Ovary (tissue), 9 donors: ENCODE data around the gene SPATA12. TPM values are rescaled to one million over a fixed set of nuclear protein-coding genes. Genes with fewer than 3 reads are reported as not detected.

ENCODE experiments used
- DNase-seq, 5 donors: peaks; one replicate each; pipeline ENCODE4 v3.0.0-alpha.2; 2019 to 2020
- H3K27ac ChIP-seq, 2 donors: fragments of 200-600 bp; one replicate each; pipeline versions ENCODE4 v1.5.1 to v1.8.0; 2019 to 2022
- H3K27me3 ChIP-seq: fragments of 200-600 bp; one replicate; pipeline ENCODE4 v1.8.0; 2022
- H3K36me3 ChIP-seq: fragments of 200-600 bp; sonication (generic); one replicate; pipeline ENCODE4 v1.5.1; 2019
- H3K4me1 ChIP-seq: one replicate; pipeline ENCODE4 v1.8.1; 2013; ENCODE audit warnings: mild to moderate bottlenecking, moderate library complexity; ENCODE audit not compliant: insufficient read depth
- H3K4me3 ChIP-seq: fragments of 200-600 bp; sonication (generic); one replicate; pipeline ENCODE4 v1.5.1; 2017
- H3K9me3 ChIP-seq, 2 donors: fragments of 200-600 bp in 1 of 2; sonication (generic) in 1 of 2; one replicate each; pipeline versions ENCODE4 v1.5.1 to v1.8.1; 2013 to 2019; ENCODE audit warnings: mild to moderate bottlenecking in 1 of 2, moderate library complexity in 1 of 2
- CTCF ChIP-seq, 3 donors: fragments of 450-650 bp in 2 of 3; fragments of 200-600 bp in 1 of 3; IDR thresholded peaks; one replicate each; pipeline versions ENCODE4 v1.5.1 to v1.8.0; 2016 to 2022; ENCODE audit warnings: antibody characterized with exemption in 3 of 3, mild to moderate bottlenecking in 1 of 3
- EP300 ChIP-seq: sonication (generic); formaldehyde crosslinking; IDR thresholded peaks from one replicate; pipeline ENCODE4 v1.6.1; 2017; ENCODE audit warnings: antibody characterized with exemption
- POLR2A ChIP-seq: fragments of 450-650 bp; IDR thresholded peaks from one replicate; pipeline ENCODE4 v1.6.1; 2017; ENCODE audit warnings: antibody characterized with exemption, mild to moderate bottlenecking, moderate library complexity
- WGBS, 3 donors: extraction: QIAGEN DNeasy Blood & Tissue Kit in 1 of 3; methylation state at CpG; one replicate each; pipeline versions ENCODE4 v1.1.5 to v1.1.7; 2013 to 2017; 5-methylcytosine and 5-hydroxymethylcytosine counted together
- intact Hi-C, 4 donors: fragments of 100-400 bp; cut with DNase I; formaldehyde crosslinking; loops; one replicate each; pipeline versions ENCODE4 v1.11.0 to v1.15.1; 2022 to 2023
- polyA plus RNA-seq, 2 donors: library from polyadenylated mRNA; stranded (reverse); fragments of 200-250 nt in 1 of 2; fragments of 350-450 nt in 1 of 2; fragmentation: Illumina TruSeq in 1 of 2; extraction: RNeasy Lipid Tissue Mini Kit (QIAGEN cat#74804) in 1 of 2; gene quantifications; one replicate each; pipeline ENCODE4 v1.2.3, GENCODE V29; 2013 to 2014
- total RNA-seq, 7 donors: library from RNA; depleted of rRNA in 2 of 7; stranded (reverse); fragments of >200 nt in 2 of 7; fragmentation: NEBNext Ultra II Directional in 3 of 7; extraction: Animal tissue kit (Norgen Biotek cat#: 25700) in 3 of 7; gene quantifications; one replicate each; pipeline versions ENCODE4 v1.1.0 to v1.2.4, GENCODE V29; 2016 to 2023
- donor health status: DM: no; HTN: no; CAD: no; lungs with moderate emphysema.
- donor health status: DM: no; HTN: no; CAD: no.
- donor health status: Bipolar disorder and iron deficiency.
- donor health status: DM: yes; HTN: yes; CAD: no.
- donor health status: DM: no; HTN: no; CAD: no.
- donor health status: DM: yes; HTN: yes; CAD: no.

Gene SPATA12
- total and polyA plus RNA-seq, 9 donors = 0.02 to 0.12 (median 0.10) TPM; not detected in 5

- no peak overlapping the region for H3K27ac ChIP-seq
- TF ChIP-seq CTCF (IDR thresholded peaks at IDR 0.05) (no peak), POLR2A (no peak), EP300 (no peak)
- H3K4me3 ChIP-seq = no peak overlapping the region
- DNase-seq = no peak
- no peaks in the 10 kb centered on the region for H3K4me1 ChIP-seq
- intact Hi-C loops = no loop called here
- H3K27me3 ChIP-seq = no peaks in the 10 kb centered on the region
- no peaks in the 10 kb centered on the region for H3K36me3 ChIP-seq
- WGBS, 3 donors = 89 to 97% (median 94%) methylated on average over 3 of the region's 3 CpGs
- H3K9me3 ChIP-seq = no peaks in the 10 kb centered on the region
Observed at GRCh38 chr3:57116501-57116900, 56.0 kb downstream of the SPATA12 start.

- no peak for DNase-seq
- no peak for TF ChIP-seq EP300
- no peak for TF ChIP-seq POLR2A
- TF ChIP-seq CTCF (IDR thresholded peaks at IDR 0.05) = no peak
- H3K4me3 ChIP-seq = no peak overlapping the region
- H3K4me1 ChIP-seq = no peaks in the 10 kb centered on the region
- no peaks in the 10 kb centered on the region for H3K9me3 ChIP-seq
- WGBS, 3 donors = 59 to 70% (median 63%) methylated on average over 3 of the region's 3 CpGs
- H3K36me3 ChIP-seq = no peaks in the 10 kb centered on the region
- no peaks in the 10 kb centered on the region for H3K27me3 ChIP-seq
- intact Hi-C loops = no loop called here
- no peak overlapping the region for H3K27ac ChIP-seq
Observed at GRCh38 chr3:57118254-57118653, 57.8 kb downstream of the SPATA12 start.

DNA sequence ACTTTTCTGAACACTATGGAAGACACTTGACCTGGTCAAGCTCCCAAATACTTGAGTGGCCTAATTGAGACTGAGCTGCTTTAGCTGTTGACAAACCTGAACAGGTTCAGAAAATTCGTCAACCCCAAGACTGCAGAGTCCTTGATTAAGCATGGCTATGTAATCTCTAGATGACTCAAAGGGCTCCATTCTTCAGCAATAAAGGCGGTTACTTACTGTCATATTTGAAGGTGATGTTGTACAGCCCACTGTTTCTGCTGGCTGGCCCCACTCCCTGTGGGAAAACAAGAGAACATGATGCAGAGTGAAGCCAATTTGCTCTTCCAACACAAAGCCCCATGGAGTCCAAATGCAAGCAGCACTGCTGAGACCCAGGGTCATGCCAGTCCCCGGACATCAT, 59.6 kb downstream of the SPATA12 start:
- Histone ChIP-seq H3K4me3 (no peak overlapping the region), H3K9me3 (no peaks in the 10 kb centered on the region), H3K4me1 (no peaks in the 10 kb centered on the region), H3K27ac (no peak overlapping the region), H3K27me3 (no peaks in the 10 kb centered on the region), H3K36me3 (no peaks in the 10 kb centered on the region)
- TF ChIP-seq CTCF (IDR thresholded peaks at IDR 0.05) = no peak
- no peak for TF ChIP-seq POLR2A
- TF ChIP-seq EP300 = no peak
- whole genome bisulfite sequencing, 3 donors = 63 to 86% (median 67%) methylated on average over 3 of the region's 3 CpGs
- intact Hi-C loops = no loop called here
- DNase-seq = no peak

GRCh38 chr3:57120451-57121174, 60.1 kb downstream of the SPATA12 start:
- Histone ChIP-seq H3K27me3 (no peaks in the 10 kb centered on the region), H3K36me3 (no peaks in the 10 kb centered on the region), H3K4me1 (peaks cover 2% of the 10 kb centered on the region), H3K4me3 (no peak overlapping the region), H3K9me3 (no peaks in the 10 kb centered on the region), H3K27ac (no peak overlapping the region)
- intact Hi-C loops = no loop called here
- TF ChIP-seq CTCF (IDR thresholded peaks at IDR 0.05) = no peak
- no peak for TF ChIP-seq POLR2A
- TF ChIP-seq EP300 = no peak
- 59 to 73% (median 71%) methylated on average over 10 of the region's 10 CpGs for WGBS, 3 donors
- DNase-seq = no peak

Other genes starting within 250 kb of the SPATA12 start
- gene IL17RD, start 104.7 kb downstream of the SPATA12 start, total RNA-seq = 10 to 100 TPM; 14.4 to 35.8 (median 27.0) TPM
- 10 to 100 TPM; 10.7 to 21.0 TPM for gene IL17RD, start 104.7 kb downstream of the SPATA12 start, polyA plus RNA-seq
- 1 to 10 TPM in 1 of 7 donors, under 1 TPM in 5, not detected in 1; 0.23 to 1.3 (median 0.65) TPM for gene HESX1, start 139.3 kb downstream of the SPATA12 start, total RNA-seq
- 1 to 10 TPM; 1.3 to 1.4 TPM for gene HESX1, start 139.3 kb downstream of the SPATA12 start, polyA plus RNA-seq
- 10 to 100 TPM; 33.9 to 69.6 (median 50.9) TPM for gene APPL1, start 167.1 kb downstream of the SPATA12 start, total RNA-seq
- gene APPL1, start 167.1 kb downstream of the SPATA12 start, polyA plus RNA-seq = 10 to 100 TPM; 20.2 to 25.5 TPM
- gene ASB14, start 232.0 kb downstream of the SPATA12 start, total RNA-seq = under 1 TPM in 1 of 7 donors, not detected in 6; 0.80 TPM
- under 1 TPM in 1 of 2 donors, not detected in 1; 0.05 TPM for gene ASB14, start 232.0 kb downstream of the SPATA12 start, polyA plus RNA-seq